Erythroblast (primary cell): ENCODE measurements around the gene CAPN15.

Experiments used
- GATA1 ChIP-seq: IDR thresholded peaks from 2 replicates; pipeline ENCODE4 v1.6.1; 2011; ENCODE audit warnings: low read depth, mild to moderate bottlenecking, control low read depth, low read length, moderate library complexity
- POLR2A ChIP-seq: IDR thresholded peaks from 2 replicates; pipeline ENCODE4 v1.6.1; 2011; ENCODE audit warnings: mild to moderate bottlenecking, low read length

DNA sequence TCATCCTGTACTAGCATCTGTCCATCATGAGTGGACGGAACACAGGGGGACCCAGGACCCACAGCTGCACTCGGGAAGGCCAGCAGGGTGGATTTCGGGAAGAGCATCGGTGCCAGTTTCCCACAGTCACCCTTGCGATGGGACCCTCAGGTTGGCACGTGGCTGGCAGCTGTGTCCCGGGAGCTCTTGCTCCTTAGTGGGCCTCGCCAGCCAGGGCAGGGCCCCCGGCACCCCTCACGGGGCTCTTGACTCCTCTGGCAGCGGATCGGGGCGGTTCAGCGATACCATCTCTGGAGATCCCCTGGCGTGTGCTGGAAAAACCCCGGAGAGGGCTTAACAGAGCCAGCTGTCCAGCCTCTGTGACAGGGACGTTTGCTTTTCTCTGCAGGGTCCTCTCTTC is 9.2 kb downstream of the CAPN15 start:
- TF ChIP-seq POLR2A (no peak), GATA1 (no peak)
